ENCODE results near the gene KIRREL1.

Gene KIRREL1

DNA sequence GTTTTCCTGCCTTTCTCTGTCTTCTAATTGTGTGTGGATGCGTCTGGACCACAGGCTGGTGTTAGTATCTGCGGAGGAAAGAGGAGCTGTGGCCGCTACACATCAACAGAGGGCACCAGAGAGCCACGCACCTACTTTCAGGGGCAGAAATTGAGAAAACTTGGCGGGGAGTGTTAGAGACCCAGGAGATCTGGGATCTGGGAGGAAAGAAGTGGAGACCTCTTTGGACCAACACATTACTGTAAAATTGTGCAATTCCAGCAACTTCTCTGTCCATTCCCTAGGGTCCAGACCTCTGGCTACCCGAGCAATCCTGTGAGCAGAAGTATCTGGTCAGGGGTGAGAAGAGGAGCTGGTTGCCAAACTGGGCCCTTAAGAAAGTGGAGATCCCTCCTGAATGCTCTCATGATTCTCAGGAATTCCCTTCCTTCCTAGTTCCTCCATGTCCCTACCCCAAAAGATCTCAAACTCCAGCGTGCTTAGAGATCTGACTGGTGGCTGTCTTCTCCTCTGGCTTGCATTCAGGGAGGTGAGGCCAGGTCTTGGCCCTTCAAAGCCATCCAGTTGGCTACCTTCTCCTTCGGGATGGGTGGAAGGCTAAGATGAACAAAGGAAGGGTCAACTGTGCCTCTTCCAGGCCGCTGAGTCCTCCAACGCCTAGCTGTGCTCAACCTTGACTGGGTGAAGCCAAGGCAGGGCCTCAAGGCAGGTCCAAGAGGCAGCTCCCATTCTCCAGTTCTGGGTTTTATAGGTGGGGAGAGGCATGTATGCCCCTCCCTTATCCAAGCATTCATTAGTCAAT lies 1.2 kb upstream of the KIRREL1 start:
- H3K27me3 Mint-ChIP-seq = peaks cover 24% of the 10 kb centered on the region
- no peaks in the 10 kb centered on the region for H3K36me3 Mint-ChIP-seq
- no peak overlapping the region for H3K27ac Mint-ChIP-seq
- H3K9me3 Mint-ChIP-seq (ENCODE audit: low read depth) = no peaks in the 10 kb centered on the region
- H3K4me1 Mint-ChIP-seq (ENCODE audit: low read depth) = peaks cover 11% of the 10 kb centered on the region
- H3K4me3 Mint-ChIP-seq = peak overlapping the region; percentile 76

- no peak overlapping the region for H3K27ac Mint-ChIP-seq
- H3K4me3 Mint-ChIP-seq = peak overlapping the region; percentile 76
- peaks cover 11% of the 10 kb centered on the region for H3K4me1 Mint-ChIP-seq (ENCODE audit: low read depth)
- H3K27me3 Mint-ChIP-seq = peaks cover 24% of the 10 kb centered on the region
- no peaks in the 10 kb centered on the region for H3K36me3 Mint-ChIP-seq
- H3K9me3 Mint-ChIP-seq (ENCODE audit: low read depth) = no peaks in the 10 kb centered on the region
Measured at GRCh38 chr1:157992833-157993146, 655 bp upstream of the KIRREL1 start.

- Mint-ChIP-seq H3K4me1 (ENCODE audit: low read depth) (peaks cover 11% of the 10 kb centered on the region), H3K4me3 (peak overlapping the region; percentile 59), H3K36me3 (no peaks in the 10 kb centered on the region), H3K27me3 (peaks cover 24% of the 10 kb centered on the region), H3K27ac (no peak overlapping the region), H3K9me3 (ENCODE audit: low read depth) (no peaks in the 10 kb centered on the region)
Measured at GRCh38 chr1:157993918-157994605, 617 bp downstream of the KIRREL1 start.

GRCh38 chr1:157994704-157995582 lies 1.5 kb downstream of the KIRREL1 start:
- H3K36me3 Mint-ChIP-seq = no peaks in the 10 kb centered on the region
- H3K9me3 Mint-ChIP-seq (ENCODE audit: low read depth) = no peaks in the 10 kb centered on the region
- peak overlapping the region; percentile 59 for H3K4me3 Mint-ChIP-seq
- H3K27ac Mint-ChIP-seq = no peak overlapping the region
- peaks cover 21% of the 10 kb centered on the region for H3K27me3 Mint-ChIP-seq
- H3K4me1 Mint-ChIP-seq (ENCODE audit: low read depth) = peaks cover 11% of the 10 kb centered on the region

GRCh38 chr1:157995583-157996169 lies 2.2 kb downstream of the KIRREL1 start:
- H3K36me3 Mint-ChIP-seq = no peaks in the 10 kb centered on the region
- peaks cover 11% of the 10 kb centered on the region for H3K4me1 Mint-ChIP-seq (ENCODE audit: low read depth)
- H3K4me3 Mint-ChIP-seq = no peak overlapping the region
- H3K27me3 Mint-ChIP-seq = peaks cover 19% of the 10 kb centered on the region
- H3K27ac Mint-ChIP-seq = no peak overlapping the region
- H3K9me3 Mint-ChIP-seq (ENCODE audit: low read depth) = no peaks in the 10 kb centered on the region

DNA sequence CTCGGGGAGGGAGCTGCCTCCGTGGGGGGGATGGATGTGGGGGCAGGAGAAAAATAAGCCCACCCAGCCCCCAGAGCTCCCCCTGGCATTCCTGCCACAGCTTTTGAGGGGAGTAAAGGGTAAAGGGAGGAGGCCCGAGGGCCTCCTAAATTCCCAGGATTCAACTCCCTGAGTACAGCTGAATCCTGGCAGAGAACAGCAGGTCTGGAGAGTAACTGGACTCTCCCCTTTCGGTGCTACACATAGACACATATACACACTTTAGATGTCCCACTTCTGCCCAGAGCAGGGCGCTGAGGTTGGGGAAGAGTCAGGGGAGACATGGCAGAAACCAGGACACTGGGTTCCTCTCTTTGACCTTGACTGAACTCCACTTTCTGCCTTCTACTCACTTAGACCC lies 3.0 kb downstream of the KIRREL1 start:
- Mint-ChIP-seq H3K27me3 (peaks cover 16% of the 10 kb centered on the region), H3K27ac (no peak overlapping the region), H3K4me1 (ENCODE audit: low read depth) (peaks cover 11% of the 10 kb centered on the region), H3K36me3 (no peaks in the 10 kb centered on the region), H3K4me3 (no peak overlapping the region), H3K9me3 (ENCODE audit: low read depth) (no peaks in the 10 kb centered on the region)

- peaks cover under 1% of the 10 kb centered on the region for H3K27me3 Mint-ChIP-seq
Measured at GRCh38 chr1:158000507-158000906, 7.1 kb downstream of the KIRREL1 start.

DNA sequence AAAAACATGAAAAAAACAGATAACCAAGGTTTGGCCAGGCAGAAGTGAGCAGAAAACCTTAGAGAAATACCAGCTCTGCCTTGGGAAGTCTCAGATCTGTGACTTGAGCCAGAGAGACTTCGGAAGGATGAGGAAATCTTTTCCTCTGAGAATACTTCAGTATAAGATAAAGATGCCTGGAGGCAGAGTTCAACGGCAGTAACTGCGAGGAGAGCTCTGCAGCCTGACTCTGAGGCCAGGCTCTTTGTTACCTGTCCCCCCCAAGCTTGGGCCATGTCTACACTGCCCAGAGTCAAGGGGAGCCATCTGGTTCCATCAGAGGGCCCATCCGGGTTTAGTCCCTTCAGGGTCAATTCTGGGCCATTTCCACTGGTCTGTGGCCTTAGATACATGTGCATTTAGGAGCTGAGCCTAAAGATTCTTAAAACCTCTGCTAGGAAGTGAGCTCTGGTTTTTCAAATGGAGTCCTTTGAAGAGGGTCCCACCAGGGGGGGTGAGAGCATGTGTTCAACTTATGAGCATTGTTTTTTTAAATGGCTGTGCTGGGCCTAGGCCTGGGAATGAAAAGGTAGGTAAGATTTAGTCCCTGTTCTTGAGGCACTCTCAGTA lies 8.7 kb downstream of the KIRREL1 start:
- no peaks in the 10 kb centered on the region for H3K4me1 Mint-ChIP-seq (ENCODE audit: low read depth)
- H3K27ac Mint-ChIP-seq = no peak overlapping the region
- peaks cover 4% of the 10 kb centered on the region for H3K27me3 Mint-ChIP-seq
- no peaks in the 10 kb centered on the region for H3K9me3 Mint-ChIP-seq (ENCODE audit: low read depth)
- no peaks in the 10 kb centered on the region for H3K36me3 Mint-ChIP-seq
- no peak overlapping the region for H3K4me3 Mint-ChIP-seq

More at GRCh38 chr1:158000507-158000906, 7.1 kb downstream of the KIRREL1 start:
- Mint-ChIP-seq H3K4me1 (ENCODE audit: low read depth) (no peaks in the 10 kb centered on the region), H3K36me3 (no peaks in the 10 kb centered on the region), H3K27ac (no peak overlapping the region), H3K4me3 (no peak overlapping the region), H3K9me3 (ENCODE audit: low read depth) (no peaks in the 10 kb centered on the region)

- Mint-ChIP-seq H3K4me3 (no peak overlapping the region), H3K27ac (no peak overlapping the region), H3K27me3 (peaks cover 6% of the 10 kb centered on the region), H3K36me3 (no peaks in the 10 kb centered on the region), H3K4me1 (ENCODE audit: low read depth) (no peaks in the 10 kb centered on the region), H3K9me3 (ENCODE audit: low read depth) (no peaks in the 10 kb centered on the region)
Measured at GRCh38 chr1:158002631-158003405, 9.4 kb downstream of the KIRREL1 start.

- H3K4me1 Mint-ChIP-seq (ENCODE audit: low read depth) = no peaks in the 10 kb centered on the region
- peaks cover 6% of the 10 kb centered on the region for H3K27me3 Mint-ChIP-seq
- no peak overlapping the region for H3K27ac Mint-ChIP-seq
- H3K9me3 Mint-ChIP-seq (ENCODE audit: low read depth) = no peaks in the 10 kb centered on the region
- H3K4me3 Mint-ChIP-seq = no peak overlapping the region
- no peaks in the 10 kb centered on the region for H3K36me3 Mint-ChIP-seq
Measured at GRCh38 chr1:158003406-158003800, 10.0 kb downstream of the KIRREL1 start.

- Mint-ChIP-seq H3K4me3 (no peak overlapping the region), H3K36me3 (no peaks in the 10 kb centered on the region), H3K4me1 (ENCODE audit: low read depth) (no peaks in the 10 kb centered on the region), H3K27me3 (peaks cover 6% of the 10 kb centered on the region), H3K27ac (no peak overlapping the region), H3K9me3 (ENCODE audit: low read depth) (no peaks in the 10 kb centered on the region)
Measured at GRCh38 chr1:158005224-158005623, 11.8 kb downstream of the KIRREL1 start.

DNA sequence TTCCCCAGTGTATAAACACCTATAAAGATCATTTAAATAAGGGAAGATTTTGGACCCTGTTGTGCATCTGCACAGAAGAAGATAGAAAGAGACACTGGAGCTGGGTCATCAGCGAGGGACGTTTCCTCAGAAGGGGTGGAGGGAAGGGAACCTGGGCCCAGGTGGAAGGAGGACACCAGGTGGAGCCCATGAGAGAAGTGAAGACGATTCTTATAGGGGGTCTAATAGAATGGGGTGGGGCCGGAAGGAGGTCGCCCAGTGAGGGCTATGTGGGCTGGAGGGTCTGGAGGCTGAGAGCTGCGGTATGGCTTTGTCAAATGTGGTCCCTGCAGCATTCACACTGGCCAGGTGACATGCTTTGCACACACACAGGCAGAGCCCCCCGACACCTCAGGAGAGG lies 13.7 kb downstream of the KIRREL1 start:
- Mint-ChIP-seq H3K9me3 (ENCODE audit: low read depth) (no peaks in the 10 kb centered on the region), H3K36me3 (no peaks in the 10 kb centered on the region), H3K27ac (no peak overlapping the region), H3K4me3 (no peak overlapping the region), H3K27me3 (peaks cover 6% of the 10 kb centered on the region), H3K4me1 (ENCODE audit: low read depth) (no peaks in the 10 kb centered on the region)

- H3K27ac Mint-ChIP-seq = no peak overlapping the region
- no peak overlapping the region for H3K4me3 Mint-ChIP-seq
- no peaks in the 10 kb centered on the region for H3K36me3 Mint-ChIP-seq
- H3K9me3 Mint-ChIP-seq (ENCODE audit: low read depth) = no peaks in the 10 kb centered on the region
- no peaks in the 10 kb centered on the region for H3K4me1 Mint-ChIP-seq (ENCODE audit: low read depth)
- peaks cover 6% of the 10 kb centered on the region for H3K27me3 Mint-ChIP-seq
Measured at GRCh38 chr1:158007667-158008386, 14.4 kb downstream of the KIRREL1 start.
